IPS-NIHi7 (cell line): ENCODE data around the gene GGT5.
"Not testable (repeated sequence)": the region's sequence is repeated elsewhere in the genome, so short reads cannot be mapped to it uniquely, and the experiment has no call there.

Experiments used
- DNase-seq: peaks from one replicate; pipeline ENCODE4 v3.0.0; 2012; ENCODE audit warnings: mixed read lengths; ENCODE audit errors: extremely low spot score

Gene GGT5

DNA sequence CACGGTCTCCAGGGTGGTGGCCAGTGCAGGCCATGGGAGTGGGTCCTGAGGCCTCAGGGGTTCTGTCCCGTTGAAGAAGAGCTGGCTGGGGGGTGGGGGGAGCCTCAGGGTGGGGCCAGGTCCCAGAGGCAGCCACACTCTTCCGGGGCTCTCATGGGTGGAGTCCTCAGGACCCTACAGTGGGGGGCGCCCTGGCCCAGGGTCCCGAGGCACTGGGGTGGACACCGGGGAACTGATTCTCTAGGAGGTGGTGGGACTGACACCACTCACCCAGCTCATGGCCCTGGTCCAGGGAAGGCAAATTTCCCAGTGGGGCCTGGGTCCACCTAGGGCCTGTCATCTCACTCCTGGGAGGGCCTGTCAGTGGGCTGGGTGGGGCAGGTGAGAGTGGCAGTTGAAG is 12.8 kb downstream of the GGT5 start:
- peak; percentile 3 for DNase-seq

DNA sequence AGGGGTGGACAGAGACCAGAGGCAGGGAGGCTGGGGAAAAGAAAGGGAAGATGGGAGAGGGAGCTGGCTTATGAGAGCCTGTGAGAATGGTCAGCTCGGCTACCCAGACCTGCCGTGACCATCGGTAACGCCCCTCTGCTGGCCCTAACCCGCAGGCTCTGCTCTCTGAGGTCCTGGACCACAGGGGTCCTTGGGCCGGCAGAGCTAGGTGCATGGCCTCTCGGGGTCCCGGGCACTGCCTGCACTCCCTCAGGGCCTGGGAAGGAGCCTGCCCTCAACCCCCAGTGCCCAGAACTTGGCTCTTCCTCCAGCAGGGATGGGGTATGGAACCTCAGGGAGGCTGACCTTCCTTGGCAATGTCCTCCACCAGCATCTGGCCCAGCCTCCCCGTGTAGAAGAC is 13.2 kb downstream of the GGT5 start:
- DNase-seq = peak; percentile 6

DNA sequence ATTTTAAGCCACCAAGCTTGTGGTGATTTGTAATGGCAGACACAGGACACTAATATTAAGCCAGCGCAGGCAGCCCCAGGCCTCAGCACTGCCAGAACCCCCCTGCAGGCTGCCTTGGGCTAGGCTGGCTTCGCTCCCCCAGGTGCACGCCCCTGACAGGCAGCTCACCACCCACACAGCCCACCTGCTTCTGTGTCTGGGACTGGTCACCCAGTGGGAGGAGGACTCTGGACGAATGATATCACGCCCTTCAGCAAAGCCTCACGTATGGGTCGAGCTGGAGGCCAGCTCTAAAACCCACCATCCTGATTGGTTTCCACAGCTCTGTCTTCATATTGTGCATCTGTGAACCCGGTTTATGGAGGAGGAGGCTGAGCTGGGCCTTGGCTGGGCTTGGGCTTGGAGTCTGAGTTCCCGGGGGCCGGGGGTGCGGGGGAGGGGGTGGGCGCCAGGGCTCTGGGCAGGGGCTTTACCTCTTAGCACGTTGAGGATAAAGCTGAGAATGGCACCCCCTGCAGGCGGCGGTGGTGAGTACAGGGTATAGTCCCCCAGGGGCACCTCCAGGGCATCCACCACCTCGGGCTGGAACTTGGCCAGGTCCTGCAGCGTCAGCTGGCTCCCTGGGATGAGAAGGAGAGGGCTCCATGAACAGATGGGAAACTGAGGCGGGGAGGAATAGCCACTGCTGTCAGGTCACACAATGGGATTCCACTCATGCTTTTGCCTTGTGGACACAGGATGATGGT is 13.8 kb downstream of the GGT5 start:
- peak; percentile 88 for DNase-seq

DNA sequence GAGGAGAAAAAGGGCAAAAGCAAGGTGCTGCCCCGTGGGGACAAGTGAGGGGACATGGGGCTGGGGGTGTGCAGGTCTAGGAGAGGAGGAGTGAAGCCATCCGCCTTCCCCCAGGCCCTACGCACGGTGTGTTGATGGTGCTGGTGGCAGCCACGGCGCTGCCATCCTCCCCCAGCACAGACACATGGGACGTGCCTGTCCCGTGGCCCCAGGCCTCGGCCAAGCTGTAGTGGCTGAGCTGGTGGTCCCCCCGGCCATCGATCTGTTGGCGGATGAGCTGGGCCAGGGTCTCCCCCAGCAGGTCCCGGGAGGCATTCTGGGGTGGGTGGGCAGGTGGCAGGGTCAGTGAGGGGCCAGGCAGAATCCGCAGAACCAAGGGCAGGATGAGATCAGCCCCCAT is 18.9 kb downstream of the GGT5 start:
- DNase-seq = no peak

DNA sequence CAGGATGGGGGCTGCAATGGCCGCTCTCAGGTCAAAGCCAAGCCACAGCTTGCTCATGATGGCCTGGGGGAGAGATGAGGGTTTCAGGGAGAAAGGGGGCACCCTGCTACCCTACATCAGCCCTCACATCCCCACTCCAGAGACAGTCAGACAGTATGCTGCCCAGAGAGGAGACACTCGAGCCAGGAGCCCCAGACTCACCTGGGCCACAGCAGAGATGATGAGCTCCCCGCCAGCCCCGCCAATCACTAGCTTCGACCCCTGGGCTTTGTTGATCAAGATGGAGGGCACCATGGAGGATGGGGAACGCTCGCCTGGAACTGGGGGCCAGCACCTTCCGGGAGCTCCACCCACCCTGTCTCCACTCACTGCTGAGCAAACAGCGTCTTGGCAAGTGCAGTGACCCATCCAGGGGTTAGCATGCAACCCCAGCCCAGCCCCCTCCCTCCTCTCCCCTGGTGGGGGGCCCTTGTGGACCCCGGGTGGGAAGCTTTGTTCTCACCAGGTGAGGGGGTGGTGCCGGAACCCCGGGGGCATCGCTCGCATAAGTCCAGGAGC is 19.8 kb downstream of the GGT5 start:
- no peak for DNase-seq

DNA sequence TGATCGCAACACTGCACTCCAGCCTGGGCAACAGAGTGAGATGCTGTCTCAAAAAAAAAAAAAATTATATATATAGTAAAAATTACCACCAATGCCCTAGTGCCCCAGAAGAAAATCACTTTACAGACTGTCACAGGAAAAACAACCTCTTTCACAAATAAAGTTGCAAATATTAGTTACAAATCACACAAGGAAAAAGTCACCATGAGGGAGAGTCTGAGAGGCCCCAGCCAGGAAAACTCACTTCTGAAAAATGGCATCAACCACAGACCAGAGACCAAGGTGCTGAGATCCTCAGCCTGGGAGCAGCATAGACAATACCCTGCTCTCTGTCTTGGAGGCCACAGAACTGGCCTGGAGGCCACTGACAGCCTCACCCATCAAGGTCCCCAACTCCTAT is 20.4 kb downstream of the GGT5 start:
- DNase-seq = no peak

DNA sequence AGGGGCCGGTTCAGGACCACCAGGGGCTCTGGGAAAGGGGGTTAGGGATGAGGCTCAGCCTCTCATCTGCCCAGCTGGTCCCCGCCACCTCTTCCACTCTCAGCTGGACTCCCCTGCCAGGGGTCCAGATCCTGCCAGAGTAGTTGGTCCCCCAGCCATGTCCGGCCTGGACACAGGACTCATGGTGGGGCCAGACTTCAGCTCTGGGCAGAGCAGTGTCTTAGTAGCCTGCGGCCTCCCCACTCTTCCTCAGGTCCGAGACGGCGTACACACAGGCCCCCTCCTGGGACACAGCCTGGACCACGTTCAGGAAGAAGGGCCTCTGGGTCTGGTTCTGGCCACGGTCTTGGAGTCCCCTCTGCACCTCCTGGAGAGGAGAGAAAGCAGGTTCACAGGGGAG is 25.1 kb downstream of the GGT5 start:
- no peak for DNase-seq

DNA sequence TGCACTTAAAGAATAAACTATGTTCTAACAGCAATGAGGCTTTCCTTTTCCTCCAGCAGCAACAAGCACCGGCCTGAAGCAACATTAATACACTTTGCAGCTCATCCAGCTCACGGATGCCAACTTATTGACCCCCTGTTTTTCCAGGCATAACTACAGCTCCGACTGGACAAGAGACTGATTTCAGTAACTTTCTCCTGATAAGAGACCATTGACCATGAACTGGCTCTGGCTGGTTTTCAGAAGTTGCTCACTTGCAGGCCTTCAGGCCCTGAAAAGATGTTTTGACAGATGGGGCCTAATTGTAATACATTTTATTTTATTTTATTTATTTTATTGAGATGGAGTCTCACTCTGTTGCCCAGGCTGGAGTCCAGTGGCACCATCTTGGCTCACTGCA is 27.5 kb downstream of the GGT5 start:
- DNase-seq = no peak

DNA sequence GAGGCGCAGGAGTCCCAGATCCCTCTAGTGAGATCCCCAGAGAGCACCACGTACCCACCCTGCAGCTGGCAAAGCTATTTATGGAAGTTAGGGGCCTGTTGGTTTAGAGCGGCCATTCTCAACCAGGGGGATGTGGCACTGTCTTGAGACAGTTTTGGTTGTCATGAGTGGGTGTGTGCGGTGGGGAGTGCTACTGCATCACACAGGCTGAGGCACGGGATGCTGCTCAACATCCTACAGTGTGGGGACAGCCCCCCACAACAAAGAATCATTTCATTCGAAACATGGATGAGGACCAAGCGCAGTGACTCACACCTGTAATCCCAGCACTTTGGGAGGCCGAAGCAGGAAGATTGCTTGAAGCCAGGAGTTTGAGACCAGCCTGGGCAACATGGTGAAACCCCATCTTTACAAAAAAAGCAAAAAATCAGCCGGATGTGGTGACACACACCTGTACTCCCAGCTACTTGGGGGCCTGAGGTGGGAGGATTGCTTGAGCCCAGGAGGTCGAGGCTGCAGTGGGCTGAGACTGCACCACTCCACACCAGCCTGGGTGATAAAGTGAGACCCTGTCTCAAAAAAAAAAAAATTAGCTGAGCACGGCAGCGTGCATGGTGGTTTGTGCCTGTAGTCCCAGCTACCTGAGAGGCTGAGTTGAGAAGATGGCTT is 28.2 kb downstream of the GGT5 start:
- no peak for DNase-seq

DNA sequence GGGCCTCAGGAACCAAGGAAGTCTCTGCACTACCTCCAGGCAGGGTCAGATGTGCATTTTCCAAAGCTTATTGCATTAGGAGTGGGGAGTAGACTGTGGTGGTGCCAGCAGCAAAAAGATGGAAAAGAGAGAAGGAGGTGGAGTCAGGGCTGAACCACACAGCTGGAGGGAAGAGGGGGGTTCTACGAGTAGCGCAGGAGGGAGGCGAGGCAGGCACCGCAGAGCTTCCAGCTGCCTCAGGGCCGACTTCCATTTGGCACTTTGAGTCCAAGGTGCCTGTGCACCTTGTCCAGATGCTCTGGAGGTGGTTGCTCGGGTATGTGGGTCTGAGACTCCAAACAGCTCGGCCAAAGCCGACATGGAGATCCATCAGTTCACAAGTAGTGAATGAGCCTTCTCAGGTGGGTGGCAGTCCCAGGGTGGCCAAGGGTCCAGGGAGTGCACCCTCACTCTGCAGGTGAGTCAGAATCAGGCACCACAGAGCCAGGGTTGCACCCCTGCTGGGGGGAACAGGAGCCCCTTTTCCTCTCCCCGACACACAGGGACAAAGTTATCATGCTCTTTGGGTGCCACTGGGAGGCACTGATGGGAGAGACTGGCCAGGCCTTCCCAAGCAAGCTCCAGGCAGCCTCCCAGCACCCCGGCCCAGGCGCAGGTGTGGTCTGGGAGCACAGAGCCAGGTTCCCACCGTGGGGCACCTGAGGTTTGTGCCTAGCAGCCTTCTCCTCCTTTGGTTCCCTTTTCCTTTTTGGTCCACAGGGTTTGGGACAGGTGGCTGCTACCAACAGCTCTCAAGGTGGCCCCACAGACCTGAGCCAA is 30.2 kb downstream of the GGT5 start:
- DNase-seq = peak; percentile 10

DNA sequence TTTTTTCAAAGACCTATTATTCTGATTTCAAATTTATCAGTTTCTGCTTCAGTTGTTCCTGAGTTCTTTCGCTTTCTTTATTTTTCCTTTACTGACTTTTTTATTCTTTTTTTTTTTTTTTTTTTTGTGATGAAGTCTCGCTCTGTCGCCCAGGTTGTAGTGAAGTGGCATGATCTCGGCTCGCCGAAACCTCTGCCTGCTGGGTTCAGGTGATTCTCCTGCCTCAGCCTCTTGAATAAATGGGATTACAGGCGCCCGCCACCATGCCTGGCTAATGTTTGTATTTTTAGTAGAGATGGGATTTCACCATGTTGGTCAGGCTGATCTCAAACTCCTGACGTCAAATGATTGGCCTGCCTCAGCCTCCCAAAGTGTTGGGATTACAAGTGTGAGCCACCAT is 31.8 kb downstream of the GGT5 start:
- DNase-seq = not testable (repeated sequence)

DNA sequence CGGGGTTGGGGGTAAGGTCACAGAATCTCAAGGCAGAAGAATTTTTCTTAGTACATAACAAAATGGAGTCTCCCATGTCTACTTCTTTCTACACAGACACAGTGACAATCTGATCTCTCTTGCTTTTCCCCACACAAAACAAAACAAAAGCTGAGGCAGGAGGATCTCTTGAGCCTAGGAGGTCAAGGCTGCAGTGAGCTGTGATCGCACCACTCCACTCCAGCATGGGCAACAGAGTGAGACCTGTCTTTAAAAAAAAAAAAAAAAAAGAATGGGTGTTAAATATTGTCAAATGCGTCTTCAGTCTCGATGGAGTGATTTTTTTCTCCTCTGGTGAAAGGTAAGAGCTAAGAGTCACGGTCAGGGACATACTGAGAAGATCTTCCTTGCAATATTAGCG is 33.2 kb downstream of the GGT5 start:
- not testable (repeated sequence) for DNase-seq

DNA sequence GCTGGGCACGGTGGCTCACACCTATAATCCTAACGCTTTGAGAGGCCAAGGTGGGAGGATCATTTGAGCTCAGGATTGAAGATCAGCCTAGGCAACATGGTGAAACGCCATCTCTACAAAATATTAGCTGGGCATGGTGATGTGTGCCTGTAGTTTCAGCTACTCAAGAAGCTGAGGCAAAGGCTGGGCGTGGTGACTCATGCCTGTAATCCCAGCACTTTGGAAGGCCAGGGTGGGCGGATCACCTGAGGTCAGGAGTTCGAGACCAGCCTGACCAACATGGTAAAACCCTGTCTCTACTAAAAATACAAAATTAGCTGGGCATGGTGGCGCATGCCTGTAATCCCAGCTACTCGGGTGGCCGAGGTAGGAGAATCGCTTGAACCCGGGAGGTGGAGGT is 34.5 kb downstream of the GGT5 start:
- DNase-seq = not testable (repeated sequence)

DNA sequence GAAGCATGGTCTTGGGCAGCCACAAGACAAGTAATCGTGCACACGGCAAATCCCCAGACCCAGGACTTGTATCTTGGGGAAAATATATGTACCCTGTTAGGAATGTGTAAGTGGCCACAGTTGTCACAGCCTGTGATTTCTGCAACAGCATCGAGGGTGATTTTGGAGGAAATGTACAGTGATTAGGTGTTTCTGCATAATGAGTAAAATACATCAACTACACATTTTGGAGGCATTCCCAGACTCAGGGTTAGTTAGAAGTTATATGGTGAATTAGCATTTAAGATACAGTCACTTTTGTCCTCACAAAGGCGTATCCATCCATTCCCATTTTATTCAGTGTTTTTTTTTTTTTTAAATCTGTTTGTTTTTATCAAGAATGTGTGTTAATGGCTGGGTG is 35.2 kb downstream of the GGT5 start:
- no peak for DNase-seq

DNA sequence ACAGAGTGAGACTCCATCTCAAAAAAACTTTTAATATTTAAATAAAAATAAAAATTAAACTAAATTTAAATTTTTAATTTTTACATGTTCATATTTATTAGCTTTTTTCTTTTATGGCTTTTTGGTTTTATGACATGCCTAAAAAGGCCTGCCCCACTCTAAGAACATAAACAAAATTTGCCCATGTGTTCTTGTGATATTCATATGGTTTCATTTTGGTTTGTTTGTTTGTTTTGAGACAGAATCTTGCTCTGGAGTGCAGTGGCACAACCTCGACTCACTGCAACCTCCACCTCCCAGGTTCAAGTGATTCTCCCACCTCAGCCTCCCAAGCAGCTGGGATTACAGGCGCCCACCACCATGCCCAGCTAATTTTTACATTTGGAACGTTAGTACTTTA is 35.9 kb downstream of the GGT5 start:
- DNase-seq = no peak

DNA sequence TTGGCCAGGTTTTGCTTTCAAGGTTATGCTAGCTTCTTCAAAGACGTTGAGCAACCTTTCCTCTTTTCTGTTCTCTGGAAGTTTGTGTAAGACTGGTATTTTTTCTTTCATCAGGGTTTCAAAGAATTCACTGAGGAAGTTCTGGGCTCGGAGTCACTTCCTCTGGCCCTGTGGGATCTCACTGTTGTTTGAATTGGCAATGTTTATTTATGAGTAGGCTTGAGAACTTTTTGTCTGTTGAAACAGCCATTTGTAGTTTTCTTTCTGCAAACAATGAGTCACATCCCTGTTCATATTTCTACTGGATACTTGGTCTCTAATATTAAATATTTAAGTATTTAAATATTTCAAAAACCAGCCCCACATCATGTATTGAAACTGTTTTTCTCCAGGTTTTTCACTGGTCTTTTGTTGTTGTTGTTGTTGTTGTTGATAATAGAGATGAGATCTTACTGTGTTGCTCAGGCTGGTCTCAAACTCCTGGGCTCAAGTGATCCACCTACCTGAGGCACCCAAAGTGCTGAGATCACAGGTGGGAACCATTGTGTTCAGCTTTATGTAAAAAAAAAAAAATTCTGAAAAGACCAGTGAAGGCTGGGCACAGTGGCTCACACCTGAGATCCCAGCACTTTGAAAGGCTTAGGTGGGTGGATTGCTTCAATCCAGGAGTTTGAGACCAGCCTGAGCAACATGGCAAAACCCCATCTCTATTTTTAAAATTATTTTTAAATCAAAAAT is 36.7 kb downstream of the GGT5 start:
- peak; percentile 20 for DNase-seq

DNA sequence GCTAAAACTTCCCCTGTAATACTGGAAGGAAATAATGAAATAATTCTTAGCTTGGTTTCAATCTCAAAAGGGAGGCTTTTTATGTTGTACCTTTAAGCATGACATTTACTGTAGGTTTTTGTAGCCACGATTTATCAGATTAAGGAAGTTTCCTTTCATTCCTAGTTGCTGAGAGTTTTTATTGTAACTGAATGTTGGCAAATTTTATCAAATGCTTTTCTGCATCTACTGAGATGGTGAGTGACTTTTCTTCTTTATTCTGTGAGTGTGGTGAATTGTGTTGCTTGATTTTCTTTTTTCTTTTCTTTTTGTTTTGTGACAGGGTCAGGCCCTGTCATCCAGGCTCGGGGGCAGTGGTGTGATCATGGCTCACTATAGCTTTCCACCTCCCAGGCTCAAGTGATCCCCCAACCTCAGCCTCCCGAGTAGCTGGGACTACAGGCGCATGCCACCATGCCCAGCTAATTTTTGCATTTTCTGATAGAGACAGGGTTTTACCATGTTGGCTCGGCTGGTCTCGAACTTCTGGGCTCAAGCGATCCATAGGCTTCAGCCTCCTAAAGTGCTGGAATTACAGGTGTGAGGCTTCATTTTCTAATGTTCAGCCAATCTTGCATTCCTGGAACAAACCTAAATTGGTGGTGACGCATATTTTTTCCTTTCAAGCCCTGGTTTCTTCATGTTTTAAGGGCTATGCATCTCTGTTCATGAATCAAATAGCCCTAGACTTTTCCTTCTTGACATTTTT is 37.4 kb downstream of the GGT5 start:
- no peak for DNase-seq

DNA sequence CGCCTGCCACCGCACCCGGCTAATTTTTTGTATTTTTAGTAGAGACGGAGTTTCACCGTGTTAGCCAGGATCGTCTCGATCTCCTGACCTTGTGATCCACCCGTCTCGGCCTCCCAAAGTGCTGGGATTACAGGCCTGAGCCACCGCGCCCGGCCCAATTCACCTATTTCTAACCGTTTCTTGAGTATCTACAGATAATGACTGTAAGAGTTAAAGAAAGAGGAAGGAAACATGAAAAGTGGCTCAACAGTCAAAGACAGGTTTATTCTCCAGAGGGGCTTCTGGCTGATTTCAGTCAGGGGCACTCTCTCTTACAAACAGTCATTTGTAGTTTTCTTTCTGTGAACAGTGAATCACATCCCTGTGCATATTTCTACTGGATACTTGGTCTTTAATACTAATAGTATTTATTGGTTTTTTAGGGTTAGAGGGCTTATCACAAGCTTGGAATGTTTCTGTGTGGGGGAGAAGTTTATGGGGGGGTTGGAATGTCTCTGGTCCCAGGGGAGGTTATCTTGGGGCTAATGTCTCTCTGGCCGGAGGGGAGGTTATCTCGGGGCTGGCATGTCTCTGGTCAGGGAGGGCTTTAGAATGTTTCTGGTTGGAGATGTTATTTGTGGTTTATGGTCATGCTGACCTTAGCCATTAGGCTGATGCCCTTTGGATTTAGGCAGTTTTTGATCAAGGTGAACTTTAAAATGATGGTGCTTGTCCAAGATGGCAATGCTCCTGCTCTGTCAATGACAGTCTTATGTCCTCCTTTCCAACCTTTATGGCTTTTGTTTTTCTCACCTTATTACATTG is 38.2 kb downstream of the GGT5 start:
- not testable (repeated sequence) for DNase-seq

DNA sequence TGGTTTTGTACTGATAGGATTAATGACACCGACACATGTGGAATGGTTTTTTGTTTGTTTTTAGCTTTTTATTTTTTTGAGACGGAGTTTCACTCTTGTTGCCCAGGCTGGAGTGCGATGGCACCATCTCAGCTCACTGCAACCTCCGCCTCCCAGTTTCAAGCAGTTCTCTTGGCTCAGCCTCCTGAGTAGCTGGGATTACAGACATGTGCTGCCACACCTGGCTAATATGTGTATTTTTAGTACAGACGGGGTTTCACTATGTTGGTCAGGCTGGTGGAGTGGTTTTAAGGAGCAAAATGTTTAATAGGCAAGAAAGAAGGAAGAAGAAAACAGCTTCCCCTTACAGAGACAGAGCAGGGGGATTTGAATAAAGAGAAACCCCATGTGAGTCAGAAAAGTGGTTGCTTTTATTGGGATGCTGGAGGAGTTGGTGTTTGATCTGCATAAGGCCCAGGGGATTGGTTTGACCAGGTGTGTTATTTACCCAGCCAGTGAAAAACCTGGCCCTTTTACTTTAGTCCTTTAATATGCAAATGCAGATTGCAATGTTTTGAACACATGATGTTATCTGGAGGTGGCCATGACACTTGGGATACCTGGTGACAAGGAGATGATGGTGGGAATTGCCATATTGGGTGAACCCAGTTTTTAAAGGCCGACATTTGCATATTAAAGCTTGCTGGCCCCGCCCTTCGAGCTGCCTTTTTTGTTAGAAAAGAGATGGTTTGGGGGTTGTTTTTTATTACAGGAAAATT is 39.3 kb downstream of the GGT5 start:
- no peak for DNase-seq
